Osteocyte (in vitro differentiated cells): Measurements from ENCODE around the gene RLBP1. TPM values are rescaled to one million over a fixed set of nuclear protein-coding genes. Genes with fewer than 3 reads are reported as not detected.
"Not testable (repeated sequence)": the region's sequence is repeated elsewhere in the genome, so short reads cannot be mapped to it uniquely, and the experiment has no call there.

Experiments used
- DNase-seq: peaks from one replicate; pipeline ENCODE4 v3.0.0; 2021; ENCODE audit warnings: mixed read lengths; ENCODE audit not compliant: unreplicated experiment; ENCODE audit errors: extremely low spot score
- H3K27ac Mint-ChIP-seq: one replicate; pipeline ENCODE4 v1.8.0; 2021; ENCODE audit warnings: mild to moderate bottlenecking, mixed read lengths; ENCODE audit not compliant: unreplicated experiment
- H3K27me3 Mint-ChIP-seq: one replicate; pipeline ENCODE4 v1.8.0; 2021; ENCODE audit warnings: mixed read lengths; ENCODE audit not compliant: unreplicated experiment
- H3K36me3 Mint-ChIP-seq: one replicate; pipeline ENCODE4 v1.8.0; 2021; ENCODE audit warnings: mixed read lengths; ENCODE audit not compliant: unreplicated experiment
- H3K4me1 Mint-ChIP-seq: one replicate; pipeline ENCODE4 v1.8.0; 2021; ENCODE audit warnings: mixed read lengths; ENCODE audit not compliant: unreplicated experiment
- H3K4me3 Mint-ChIP-seq: one replicate; pipeline ENCODE4 v1.8.0; 2021; ENCODE audit warnings: mild to moderate bottlenecking, moderate library complexity, mixed read lengths; ENCODE audit not compliant: unreplicated experiment
- H3K9me3 Mint-ChIP-seq: one replicate; pipeline ENCODE4 v1.8.0; 2021; ENCODE audit warnings: mixed read lengths; ENCODE audit not compliant: unreplicated experiment
- CTCF ChIP-seq: fragments of 200-600 bp; sonication (generic); IDR thresholded peaks from 2 replicates; pipeline ENCODE4 v1.5.0; 2021; ENCODE audit warnings: antibody characterized with exemption, mild to moderate bottlenecking, moderate library complexity
- total RNA-seq: library from RNA; stranded (reverse); gene quantifications from 2 replicates; pipeline ENCODE4 v1.2.1, GENCODE V29; 2021

The RLBP1 gene
- total RNA-seq, 1 donor from 2014 or later, result not detected

GRCh38 chr15:89243691-89244573 lies 22.6 kb upstream of the RLBP1 start, which contains the start of gene FANCI:
Gene FANCI, plus strand, starts transcription at chr15:89243979. Its CDS starts 3,669 bp downstream, at chr15:89247648.
- H3K4me3 Mint-ChIP-seq, result peak within 1 kb of the TSS; percentile 88
- H3K27ac Mint-ChIP-seq, result peak within 1 kb of the TSS; percentile 75
- H3K9me3 Mint-ChIP-seq, result no peaks in the 10 kb centered on the region
- H3K36me3 Mint-ChIP-seq, result no peaks in the 10 kb centered on the region
- peak; percentile 97 for DNase-seq
- H3K27me3 Mint-ChIP-seq, result peaks cover 8% of the 10 kb centered on the region
- peak; percentile 63 for TF ChIP-seq CTCF
- H3K4me1 Mint-ChIP-seq, result peaks cover 23% of the 10 kb centered on the region

GRCh38 chr15:89243046-89243690 lies 21.8 kb upstream of the RLBP1 start:
- Mint-ChIP-seq H3K9me3 (no peaks in the 10 kb centered on the region), H3K4me3 (peak overlapping the region; percentile 88), H3K4me1 (peaks cover 23% of the 10 kb centered on the region), H3K36me3 (no peaks in the 10 kb centered on the region), H3K27me3 (peaks cover 14% of the 10 kb centered on the region), H3K27ac (peak overlapping the region; percentile 47)
- DNase-seq, result no peak
- no peak for TF ChIP-seq CTCF

- H3K27me3 Mint-ChIP-seq, result peaks cover 34% of the 10 kb centered on the region
- DNase-seq, H3K9me3 Mint-ChIP-seq, H3K27ac Mint-ChIP-seq, H3K36me3 Mint-ChIP-seq, H3K4me3 Mint-ChIP-seq: not testable (repeated sequence)
- H3K4me1 Mint-ChIP-seq, result peaks cover 13% of the 10 kb centered on the region
Measured at GRCh38 chr15:89239883-89240810, 18.8 kb upstream of the RLBP1 start.

DNA sequence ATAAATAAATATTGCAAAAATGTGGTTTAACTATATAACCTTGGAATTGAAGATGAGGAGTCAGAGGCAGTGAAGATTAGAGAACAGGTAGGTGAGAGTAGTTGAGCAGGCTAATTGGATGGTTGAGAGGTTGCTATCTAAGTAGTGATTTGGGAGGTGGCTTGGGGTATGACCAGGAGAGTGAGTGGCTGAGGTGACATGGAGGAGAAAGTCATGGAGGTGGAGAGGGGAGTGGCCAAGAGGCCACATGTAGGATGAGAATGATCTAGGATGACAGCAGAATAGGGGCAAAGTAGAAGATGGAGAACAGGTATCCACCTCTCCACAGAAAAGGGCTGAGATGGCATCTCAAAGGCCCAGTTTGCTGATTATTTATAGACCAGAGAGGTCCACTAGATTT lies 10.5 kb upstream of the RLBP1 start:
- Mint-ChIP-seq H3K27me3 (peaks cover 26% of the 10 kb centered on the region), H3K36me3 (no peaks in the 10 kb centered on the region), H3K4me1 (peaks cover 2% of the 10 kb centered on the region), H3K9me3 (no peaks in the 10 kb centered on the region), H3K27ac (no peak overlapping the region), H3K4me3 (no peak overlapping the region)
- DNase-seq, result no peak
- TF ChIP-seq CTCF, result no peak

DNA sequence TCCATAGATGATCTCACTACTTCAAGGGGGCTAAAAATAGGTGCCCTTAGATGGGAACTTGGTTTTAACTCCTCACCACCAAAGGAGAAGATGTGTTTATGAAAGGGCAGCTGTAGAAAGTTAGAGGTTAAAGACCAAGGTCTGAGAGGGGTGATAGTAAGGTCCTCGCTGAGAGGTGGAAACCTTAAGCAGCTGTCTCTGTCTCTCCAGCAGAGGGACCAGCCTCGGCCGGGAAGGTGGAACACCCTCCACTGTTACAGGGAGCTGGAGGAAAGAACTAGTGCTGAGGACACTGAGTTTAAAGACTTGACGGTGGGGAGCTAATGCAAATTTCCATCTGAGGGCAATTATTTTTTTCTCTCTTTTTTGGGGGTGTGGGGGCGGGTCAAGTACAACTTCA lies 8.9 kb upstream of the RLBP1 start:
- H3K27me3 Mint-ChIP-seq, result peaks cover 16% of the 10 kb centered on the region
- DNase-seq, result no peak
- TF ChIP-seq CTCF, result no peak
- H3K27ac Mint-ChIP-seq, result no peak overlapping the region
- no peaks in the 10 kb centered on the region for H3K9me3 Mint-ChIP-seq
- no peaks in the 10 kb centered on the region for H3K36me3 Mint-ChIP-seq
- peaks cover 2% of the 10 kb centered on the region for H3K4me1 Mint-ChIP-seq
- no peak overlapping the region for H3K4me3 Mint-ChIP-seq
